ENCODE measurements around the gene ARHGEF6. TPM values are rescaled to one million over a fixed set of nuclear protein-coding genes. Genes with fewer than 3 reads are reported as not detected.

ARHGEF6 gene
- total and polyA plus RNA-seq, 4 donors: 1.6 to 9.2 (median 4.2) TPM

- H3K27ac ChIP-seq (ENCODE audit: low read depth in 1 of 2, low read length in 2 of 2): no peak overlapping the region
- 66% methylated on average over 5 of the region's 5 CpGs for WGBS
Measured at GRCh38 chrX:136674270-136674985, 106.3 kb downstream of the ARHGEF6 start.

GRCh38 chrX:136671006-136671610 is 109.6 kb downstream of the ARHGEF6 start:
- DNase-seq (ENCODE audit: low spot score): no peak
- Histone ChIP-seq H3K4me3 (ENCODE audit: low read depth in 1 of 3, low read length in 3 of 3) (no peak overlapping the region), H3K4me1 (ENCODE audit: control insufficient read depth in 4 of 4, insufficient read depth in 4 of 4, low read length in 3 of 4) (no peaks in the 10 kb centered on the region), H3K9me3 (ENCODE audit: control insufficient read depth in 4 of 4, low read length in 3 of 4) (no peaks in the 10 kb centered on the region), H3K27ac (ENCODE audit: low read depth in 1 of 2, low read length in 2 of 2) (no peak overlapping the region), H3K27me3 (ENCODE audit: control insufficient read depth in 4 of 4, insufficient read depth in 4 of 4, low read length in 3 of 4) (no peaks in the 10 kb centered on the region), H3K9ac (ENCODE audit: low read depth in 1 of 2, low read length in 2 of 2) (no peak overlapping the region), H3K36me3 (ENCODE audit: control insufficient read depth in 4 of 4, insufficient read depth in 3 of 4, low read depth in 1 of 4, low read length in 3 of 4) (peaks cover 0 to 3% (median 0%) of the 10 kb centered on the region in 4 donors)
- no peak for TF ChIP-seq MAX (IDR thresholded peaks at IDR 0.05)
- no peak for TF ChIP-seq RAD21 (IDR thresholded peaks at IDR 0.05)
- TF ChIP-seq RXRA (IDR thresholded peaks at IDR 0.05): no peak
- TF ChIP-seq YY1 (IDR thresholded peaks at IDR 0.05): no peak
- TF ChIP-seq ZBTB33 (IDR thresholded peaks at IDR 0.05): no peak
- TF ChIP-seq EGR1 (IDR thresholded peaks at IDR 0.05; ENCODE audit: low read depth in 2 of 2): no peak
- no peak for TF ChIP-seq FOXA2 (IDR thresholded peaks at IDR 0.05)
- TF ChIP-seq HNF4A (conservative IDR thresholded peaks at IDR 0.05): no peak
- no peak for TF ChIP-seq SP1 (IDR thresholded peaks at IDR 0.05)
- 91% methylated on average over 3 of the region's 3 CpGs for WGBS

More at GRCh38 chrX:136674270-136674985, 106.3 kb downstream of the ARHGEF6 start:
- Histone ChIP-seq H3K4me3 (ENCODE audit: low read depth in 1 of 3, low read length in 3 of 3) (no peak overlapping the region), H3K27me3 (ENCODE audit: control insufficient read depth in 4 of 4, insufficient read depth in 4 of 4, low read length in 3 of 4) (no peaks in the 10 kb centered on the region), H3K36me3 (ENCODE audit: control insufficient read depth in 4 of 4, insufficient read depth in 3 of 4, low read depth in 1 of 4, low read length in 3 of 4) (peaks cover 0 to 3% (median 0%) of the 10 kb centered on the region in 4 donors), H3K4me1 (ENCODE audit: control insufficient read depth in 4 of 4, insufficient read depth in 4 of 4, low read length in 3 of 4) (no peaks in the 10 kb centered on the region), H3K9me3 (ENCODE audit: control insufficient read depth in 4 of 4, low read length in 3 of 4) (no peaks in the 10 kb centered on the region), H3K9ac (ENCODE audit: low read depth in 1 of 2, low read length in 2 of 2) (no peak overlapping the region)
- DNase-seq (ENCODE audit: low spot score): no peak
- no peak for TF ChIP-seq YY1 (IDR thresholded peaks at IDR 0.05)
- TF ChIP-seq HNF4A (conservative IDR thresholded peaks at IDR 0.05): no peak
- TF ChIP-seq ATF3 (IDR thresholded peaks at IDR 0.05): no peak
- TF ChIP-seq SP1 (IDR thresholded peaks at IDR 0.05): no peak
- no peak for TF ChIP-seq FOXA2 (IDR thresholded peaks at IDR 0.05)
- no peak for TF ChIP-seq TAF1 (conservative IDR thresholded peaks at IDR 0.05)
- TF ChIP-seq JUND (IDR thresholded peaks at IDR 0.05): no peak
- TF ChIP-seq EGR1 (IDR thresholded peaks at IDR 0.05; ENCODE audit: low read depth in 2 of 2): no peak
- no peak for TF ChIP-seq RAD21 (IDR thresholded peaks at IDR 0.05)
- TF ChIP-seq CTCF (IDR thresholded peaks at IDR 0.05; ENCODE audit: low read depth, low read length, missing input control): no peak
- no peak for TF ChIP-seq FOXA1 (IDR thresholded peaks at IDR 0.05)
- TF ChIP-seq RXRA (IDR thresholded peaks at IDR 0.05): no peak
- TF ChIP-seq ZBTB33 (IDR thresholded peaks at IDR 0.05): no peak

All from liver (tissue), 9 donors.